ENCODE data around the gene PHGDH.

- TF ChIP-seq CTCF (IDR thresholded peaks at IDR 0.05 in 8 of 11, conservative IDR thresholded peaks at IDR 0.05 in 3 of 11), result no peak
- no peak for TF ChIP-seq POLR2A (IDR thresholded peaks at IDR 0.05)
Observed at GRCh38 chr1:119680193-119680592, 31.5 kb upstream of the PHGDH start.
